Stimulated activated CD8-positive, alpha-beta memory T cell treated with anti-CD3 and anti-CD28 coated beads, Interleukin-7, amount 100 ng/mL, for 48 hours (primary cell): ENCODE measurements around the gene MYOG.
A peak's percentile ranks its signal among the peaks of the same experiment; 100 is the strongest.

Source experiments
- DNase-seq, 2 donors: peaks; one replicate each; pipeline ENCODE4 v3.0.0-alpha.2; 2020; ENCODE audit warnings: low read depth in 1 of 2; ENCODE audit errors: extremely low read depth in 1 of 2

MYOG gene

GRCh38 chr1:203091199-203091477 lies 5.3 kb upstream of the MYOG start:
- no peak for DNase-seq

- DNase-seq: no peak
Measured at GRCh38 chr1:203090421-203091198, 4.8 kb upstream of the MYOG start.

DNA sequence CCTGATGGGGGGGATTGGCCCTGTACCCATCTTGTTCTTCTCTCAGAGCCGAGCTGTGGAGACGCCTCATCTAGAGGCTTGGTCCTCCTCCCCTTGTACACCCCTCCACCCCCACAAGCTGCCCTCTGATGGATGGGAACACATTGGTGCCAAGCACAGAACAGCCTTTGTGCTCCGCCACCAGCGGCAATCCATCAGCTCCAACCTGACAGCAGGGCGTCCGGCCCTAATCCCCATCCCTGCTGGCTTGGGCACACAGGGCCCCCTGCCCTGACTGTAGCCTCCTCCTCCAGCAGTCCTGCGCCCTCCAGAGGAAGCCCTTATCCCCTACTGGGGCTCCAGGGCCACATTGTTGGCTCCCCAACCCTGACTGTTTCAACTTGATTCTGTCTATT lies 3.8 kb upstream of the MYOG start:
- no peak for DNase-seq

DNA sequence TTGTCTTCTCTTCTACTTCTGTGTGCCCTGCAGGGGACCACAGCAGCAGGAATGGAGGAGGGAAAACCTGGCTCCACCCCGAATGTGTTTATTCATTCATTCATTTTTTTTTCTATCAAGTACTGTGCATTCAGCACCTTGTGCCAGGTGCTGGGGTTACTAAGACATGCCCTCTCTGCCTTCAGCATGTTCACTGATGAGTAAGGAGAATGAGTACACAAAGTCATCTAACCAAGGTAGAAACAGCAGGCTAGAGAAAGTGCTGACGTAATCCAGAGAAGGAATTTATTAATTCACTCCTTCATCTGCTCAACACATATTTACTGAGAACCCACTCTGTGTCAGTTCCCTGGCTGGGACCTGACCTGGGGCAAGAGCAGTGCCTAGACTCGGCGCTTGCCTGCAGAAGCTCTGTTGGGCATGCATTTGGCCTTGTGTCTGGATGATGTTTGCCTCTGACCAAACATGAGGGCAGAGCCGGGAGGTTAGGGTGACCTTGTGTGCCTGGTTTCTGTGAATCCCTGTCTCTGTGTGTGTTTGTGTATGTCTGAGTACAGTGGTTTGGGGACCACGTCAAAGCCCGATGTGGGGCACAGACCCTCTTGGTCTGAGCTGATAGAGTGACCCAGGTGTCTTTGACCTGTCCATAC lies 3.3 kb upstream of the MYOG start:
- no peak for DNase-seq

GRCh38 chr1:203088441-203088840 lies 2.6 kb upstream of the MYOG start:
- no peak for DNase-seq

DNA sequence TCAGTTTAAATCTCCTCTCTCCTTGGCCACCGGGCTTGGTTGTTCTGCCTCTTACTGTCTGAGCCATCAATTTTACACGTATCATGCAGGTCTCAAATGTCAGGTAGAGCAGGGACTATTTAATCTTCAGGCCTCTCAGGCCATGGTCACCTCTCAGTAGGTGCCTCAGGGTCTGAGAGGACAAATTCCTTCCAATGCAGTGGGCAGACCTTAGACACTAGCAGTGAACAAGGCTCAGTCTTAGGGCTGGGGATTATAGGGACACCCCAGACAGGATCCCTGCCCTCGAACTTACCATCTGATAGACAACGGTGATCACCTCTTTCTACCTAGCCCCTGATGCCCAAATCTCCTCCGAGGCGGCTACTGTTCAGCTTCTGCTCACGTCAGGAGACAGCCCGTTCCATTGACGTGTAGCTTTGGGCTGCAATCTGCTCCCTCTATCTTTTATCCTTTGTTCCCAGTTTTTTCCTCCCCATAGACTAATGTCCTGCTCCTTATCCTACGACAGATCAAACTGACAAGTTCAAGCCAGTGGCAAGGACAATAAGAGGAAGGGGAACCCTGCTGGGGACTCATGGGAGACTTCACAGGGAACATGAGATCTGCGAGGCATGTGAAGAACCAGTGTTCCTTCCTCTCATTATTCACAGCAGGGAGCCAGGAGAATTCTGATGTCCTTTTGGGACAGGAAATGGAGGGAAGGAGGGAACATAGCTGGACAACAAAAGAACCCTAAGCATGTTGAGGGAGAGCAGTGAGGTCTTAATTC lies 1.4 kb upstream of the MYOG start:
- DNase-seq: no peak

DNA sequence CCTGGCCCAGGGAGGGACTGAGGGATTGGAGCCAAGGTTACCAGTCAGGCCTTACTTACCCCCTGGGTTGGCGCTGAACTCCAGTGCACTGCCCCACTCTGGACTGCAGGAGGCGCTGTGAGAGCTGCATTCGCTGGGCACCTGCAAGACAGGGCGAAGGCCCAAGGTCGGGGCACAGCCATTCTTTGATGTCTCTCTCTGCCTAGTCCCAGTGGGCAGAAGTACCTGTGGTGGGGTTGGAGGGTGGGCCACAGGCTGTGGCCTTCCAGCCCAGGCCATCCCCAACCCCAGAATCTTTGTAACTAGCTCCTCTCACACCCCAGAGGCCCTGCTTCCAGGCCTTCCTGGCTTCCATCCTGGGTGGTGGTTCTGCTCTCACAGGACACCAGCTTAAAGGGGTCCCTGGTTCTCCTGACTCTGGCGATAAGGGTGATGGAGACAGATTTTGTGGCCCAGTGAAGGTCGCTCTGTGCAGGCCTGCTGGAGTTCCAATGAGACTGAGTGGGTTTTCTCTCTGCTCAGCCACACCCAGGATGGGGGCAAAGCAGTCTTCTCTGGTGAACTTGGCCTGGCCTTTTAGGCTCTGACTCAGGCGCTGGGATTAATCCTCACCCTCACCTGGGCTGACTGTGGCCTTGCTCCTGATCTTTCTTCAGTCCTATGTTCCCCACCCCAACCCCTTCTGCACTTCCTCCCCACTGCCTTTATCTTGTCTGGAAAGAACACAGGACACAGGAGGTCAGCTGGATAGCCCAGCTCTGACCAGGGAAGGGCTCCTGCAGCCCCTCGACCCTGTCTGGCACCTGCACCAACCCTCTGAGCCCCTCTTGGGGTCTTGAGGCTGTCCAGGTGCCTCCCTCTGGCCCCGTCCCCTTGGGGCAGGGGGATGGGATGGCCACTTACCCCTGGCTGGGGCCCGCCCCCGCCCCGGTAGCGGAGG lies 954 bp downstream of the MYOG start:
- DNase-seq: peak; percentile 5 to 9

DNA sequence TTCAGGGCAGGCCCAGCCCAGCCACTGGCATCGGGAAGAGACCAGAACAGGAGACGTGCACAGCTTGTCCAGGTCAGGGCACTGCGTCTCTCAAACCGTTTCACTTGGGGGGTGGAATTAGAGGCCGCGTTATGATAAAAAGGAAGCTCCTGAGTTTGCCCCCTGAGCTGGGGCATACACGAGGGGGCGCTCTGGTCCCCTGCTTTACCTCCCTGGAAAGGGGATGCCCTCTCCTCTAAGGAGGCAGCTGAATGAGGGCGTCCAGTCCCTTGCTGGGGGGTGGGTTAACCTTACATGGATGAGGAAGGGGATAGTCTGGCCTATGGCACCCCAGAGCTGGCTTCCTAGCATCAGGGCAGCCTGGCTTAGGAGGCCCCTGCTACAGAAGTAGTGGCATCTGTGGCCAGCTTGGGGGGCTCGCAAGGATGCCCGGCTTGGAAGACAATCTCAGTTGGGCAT lies 2.3 kb downstream of the MYOG start:
- DNase-seq: no peak

GRCh38 chr1:203082571-203083462 lies 3.0 kb downstream of the MYOG start:
- DNase-seq: no peak

GRCh38 chr1:203082231-203082505 lies 3.6 kb downstream of the MYOG start:
- DNase-seq: no peak

DNA sequence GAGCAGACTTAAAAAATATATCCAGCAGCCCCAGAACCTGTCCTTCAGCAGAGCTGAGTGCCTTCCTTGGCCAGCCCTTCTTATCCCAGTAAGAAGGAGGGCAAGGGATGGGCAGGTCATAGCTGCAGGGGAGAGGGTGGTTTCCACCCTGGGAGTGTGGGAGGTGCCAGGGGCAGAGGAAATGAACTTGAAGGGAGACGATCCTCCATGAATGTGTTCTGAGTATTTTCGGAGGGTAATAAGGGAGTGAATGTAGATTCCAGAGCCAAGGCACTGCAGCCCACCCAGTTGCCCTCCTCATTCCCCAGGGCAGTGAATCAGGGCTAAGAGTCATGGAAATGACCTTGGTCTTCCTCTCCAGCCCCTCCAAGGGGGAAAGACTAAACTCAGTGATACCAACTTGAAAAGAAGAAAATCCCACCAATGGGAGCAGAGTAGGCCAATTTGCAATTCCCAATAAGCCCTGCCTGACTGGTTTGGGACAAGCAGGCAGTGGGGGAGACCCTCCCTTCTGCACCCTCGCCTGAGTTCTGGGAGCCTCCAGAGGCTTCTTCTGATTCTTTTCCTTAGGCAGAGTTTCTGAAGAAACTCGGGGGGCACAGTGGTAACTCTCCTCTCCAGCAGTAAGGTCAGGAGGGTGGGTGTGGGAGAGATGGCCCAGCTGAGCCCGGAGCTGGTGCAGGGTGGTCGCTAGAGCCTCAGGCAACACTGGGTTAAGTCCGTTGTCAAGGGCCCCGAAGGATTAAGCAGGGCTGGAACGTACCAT lies 4.2 kb downstream of the MYOG start:
- DNase-seq: no peak

DNA sequence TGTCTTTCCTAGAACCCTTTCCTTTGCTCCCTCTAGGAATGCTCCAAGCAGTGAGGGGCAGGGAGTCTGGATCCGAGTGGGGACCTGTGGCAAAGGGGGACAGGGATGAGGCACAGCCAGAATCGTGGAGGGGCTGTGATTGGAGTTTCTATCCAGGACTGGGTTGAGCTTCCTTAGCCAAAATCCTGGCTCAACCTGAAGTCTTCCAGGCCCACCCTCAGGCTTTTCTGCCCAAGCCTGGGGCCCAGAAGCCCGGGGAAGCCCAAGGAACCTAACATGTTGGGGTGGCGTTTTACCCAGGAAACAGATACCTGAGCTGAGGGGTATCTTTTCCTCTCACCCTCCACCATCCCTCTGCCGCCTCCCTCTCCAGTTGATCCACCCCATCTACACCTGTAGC lies 5.4 kb downstream of the MYOG start:
- DNase-seq: no peak

- DNase-seq: no peak
Measured at GRCh38 chr1:203078478-203078877, 7.3 kb downstream of the MYOG start.

- no peak for DNase-seq
Measured at GRCh38 chr1:203077956-203078355, 7.9 kb downstream of the MYOG start.

DNA sequence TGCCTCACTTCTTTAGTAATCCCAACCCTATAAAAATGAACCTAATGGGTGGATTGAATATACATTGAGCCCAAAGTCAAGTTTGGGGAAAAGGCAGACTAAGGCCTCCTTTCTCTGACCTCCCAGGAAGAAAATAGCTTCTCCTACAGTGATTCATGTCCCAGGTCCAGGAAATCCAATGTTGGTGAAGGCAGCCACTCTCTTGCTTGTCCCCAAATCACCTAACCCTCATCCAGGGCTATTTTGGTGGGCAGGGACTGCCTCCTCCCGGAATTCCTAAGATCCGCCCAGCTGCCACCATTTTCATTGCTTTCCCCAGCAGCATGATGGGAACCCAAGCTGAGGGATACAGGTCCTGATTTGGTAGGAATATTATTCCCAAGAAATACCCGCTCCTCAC lies 8.4 kb downstream of the MYOG start:
- DNase-seq: no peak

GRCh38 chr1:203076031-203076511 lies 9.7 kb downstream of the MYOG start:
- DNase-seq: no peak

- DNase-seq: no peak
Measured at GRCh38 chr1:203075236-203076030, 10.4 kb downstream of the MYOG start.

DNA sequence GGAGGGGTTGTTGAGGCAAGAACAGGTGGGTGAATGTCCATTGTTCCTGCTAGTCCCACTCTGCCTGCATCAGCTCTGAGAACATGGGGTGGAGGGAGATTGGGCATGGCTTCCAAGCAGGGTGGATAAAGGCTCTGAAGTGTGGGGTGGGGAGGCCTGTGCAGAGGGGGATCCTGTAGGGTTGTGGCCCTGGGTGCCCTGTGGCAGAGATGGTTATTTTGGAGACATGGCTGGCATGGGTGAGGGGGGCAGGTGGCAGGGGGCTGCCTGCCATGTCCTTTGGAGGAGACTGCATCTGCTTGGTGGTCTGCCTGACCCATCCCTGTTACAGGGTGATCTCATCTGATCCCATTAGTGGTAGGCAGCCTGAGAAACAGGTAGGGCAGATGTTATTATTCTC lies 11.2 kb downstream of the MYOG start:
- DNase-seq: no peak
